Left renal cortex interstitium (tissue), 4 donors: Measurements from ENCODE around the gene ZNF354C. TPM values are rescaled to one million over a fixed set of nuclear protein-coding genes. Genes with fewer than 3 reads are reported as not detected.
"Not testable (repeated sequence)": the region's sequence is repeated elsewhere in the genome, so short reads cannot be mapped to it uniquely, and the experiment has no call there.

Source experiments
- DNase-seq, 4 donors: peaks; one replicate each; pipeline ENCODE4 v3.0.0-alpha.2; 2013; ENCODE audit warnings: low read depth in 4 of 4, low spot score in 2 of 4, missing footprints in 1 of 4
- polyA plus RNA-seq, 4 donors: library from polyadenylated mRNA; unstranded; fragments of 120-200 nt; gene quantifications; one replicate each; pipeline ENCODE4 v1.2.1, GENCODE V29; 2013; ENCODE audit not compliant: insufficient read length in 4 of 4

Gene ZNF354C
- polyA plus RNA-seq, result 10 to 100 TPM; 15.8 to 17.4 (median 16.6) TPM

- DNase-seq, result peak; percentile 75 to 88 (median 82)
Measured at GRCh38 chr5:179060116-179061008, at the start of gene ZNF354C. TSS of gene ZNF354C (plus strand) at chr5:179060373. CDS start at chr5:179062069, 1,696 bp downstream.

GRCh38 chr5:179023528-179024189, 36.5 kb upstream of the ZNF354C start, which contains the start of gene ZNF879:
TSS of gene ZNF879 (plus strand) at chr5:179023804. CDS start at chr5:179025005, 1,201 bp downstream.
- peak; percentile 87 to 95 (median 91) for DNase-seq

GRCh38 chr5:179033004-179033580, 27.1 kb upstream of the ZNF354C start:
- no peak for DNase-seq

- no peak for DNase-seq
Measured at GRCh38 chr5:179044765-179045164, 15.4 kb upstream of the ZNF354C start.

- no peak for DNase-seq
Measured at GRCh38 chr5:179051784-179052183, 8.4 kb upstream of the ZNF354C start.

DNA sequence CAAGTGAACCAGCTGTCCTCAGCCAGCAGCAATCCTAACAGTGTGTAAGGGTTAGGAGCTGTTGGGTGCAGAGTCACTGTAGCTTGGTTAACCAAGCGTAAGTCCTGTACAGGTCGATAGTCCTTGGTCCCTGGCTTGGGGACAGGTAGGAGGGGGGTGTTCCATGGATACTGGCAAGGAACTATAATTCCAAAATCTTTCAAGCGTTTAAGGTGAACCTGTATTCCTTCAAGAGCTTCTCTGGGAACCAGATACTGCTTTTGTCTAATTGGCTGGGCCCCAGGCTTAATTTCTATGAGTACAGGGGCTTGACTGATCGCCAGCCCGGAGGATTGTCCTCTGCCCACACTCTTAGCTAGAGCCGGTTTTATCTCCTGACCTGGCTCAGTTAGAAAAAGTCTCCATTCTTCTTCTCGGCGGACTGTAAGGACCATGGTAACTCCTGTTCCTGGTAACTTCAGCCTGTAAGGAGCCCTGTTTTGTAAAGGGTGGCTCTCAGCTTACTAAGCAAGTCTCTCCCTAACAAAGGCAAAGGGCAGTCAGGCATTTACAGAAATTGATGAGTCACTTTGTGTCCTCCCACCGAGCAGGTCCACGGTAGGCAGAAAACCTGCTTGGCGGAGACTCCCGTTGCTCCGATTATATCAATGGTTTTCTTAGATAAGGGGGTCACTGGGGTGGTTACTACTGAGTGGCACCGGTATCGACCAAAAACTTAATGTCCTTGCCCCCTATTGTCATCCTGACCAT, 6.0 kb upstream of the ZNF354C start:
- DNase-seq, result no peak

DNA sequence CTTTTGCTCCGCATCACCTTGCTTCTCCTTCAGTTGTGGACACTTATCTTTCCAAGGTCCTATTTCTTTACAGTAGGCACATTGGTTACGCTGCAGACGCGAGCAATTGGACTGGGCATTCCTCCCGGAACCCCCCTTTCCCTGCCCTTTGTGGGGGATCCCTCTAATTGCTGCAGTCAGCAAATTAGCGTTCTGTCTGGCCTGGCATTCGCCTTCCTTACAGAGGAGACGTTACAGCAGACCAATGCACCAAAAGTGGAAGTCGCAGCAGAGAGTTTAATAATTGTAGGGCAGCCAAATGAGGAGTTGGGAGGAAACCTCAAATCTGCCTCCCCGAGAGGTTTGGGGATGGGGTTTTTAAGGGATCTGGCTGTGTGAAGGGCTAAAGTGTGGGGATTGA, 5.3 kb upstream of the ZNF354C start:
- no peak for DNase-seq

DNA sequence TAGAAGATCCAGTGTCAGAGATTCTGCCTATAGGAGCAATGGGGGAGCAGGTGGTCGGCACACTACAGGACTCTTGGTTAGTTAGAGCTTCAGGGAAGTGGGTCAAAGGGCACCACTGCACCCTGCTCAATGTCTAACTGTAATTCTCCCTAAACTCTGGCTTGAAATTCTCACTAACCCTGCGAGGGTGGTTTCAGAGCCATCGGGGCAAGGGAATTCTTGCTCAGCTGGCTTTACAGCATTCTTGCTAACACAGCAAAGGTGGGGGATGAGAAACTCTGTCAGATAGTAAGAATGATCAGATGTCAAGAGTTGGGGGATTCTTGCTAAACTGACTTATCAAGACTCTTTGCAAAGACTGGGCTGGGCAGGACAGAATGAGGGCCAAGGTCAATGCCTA, 4.7 kb upstream of the ZNF354C start:
- DNase-seq, result no peak

GRCh38 chr5:179055841-179056240, 4.3 kb upstream of the ZNF354C start:
- DNase-seq, result no peak

GRCh38 chr5:179061025-179061424, 852 bp downstream of the ZNF354C start:
- DNase-seq, result no peak

DNA sequence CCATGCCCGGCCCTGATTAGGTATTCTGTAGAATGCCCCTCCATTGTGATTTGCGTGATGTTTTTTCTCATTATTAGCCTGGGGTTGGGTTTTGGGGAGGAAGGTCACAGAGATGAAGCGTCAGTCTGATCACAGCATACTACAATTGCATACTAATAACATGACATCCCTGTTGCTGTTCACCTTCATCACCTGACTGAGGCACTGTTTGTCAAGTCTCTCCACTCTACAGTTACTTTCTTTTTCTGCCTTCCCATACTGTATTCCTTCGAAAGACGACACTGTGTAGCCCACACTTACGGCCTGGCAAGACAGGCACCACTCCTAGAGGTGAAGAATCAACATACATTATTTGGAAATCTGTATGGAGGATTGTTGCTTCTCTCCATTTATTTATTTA, 5.5 kb downstream of the ZNF354C start:
- no peak for DNase-seq

DNA sequence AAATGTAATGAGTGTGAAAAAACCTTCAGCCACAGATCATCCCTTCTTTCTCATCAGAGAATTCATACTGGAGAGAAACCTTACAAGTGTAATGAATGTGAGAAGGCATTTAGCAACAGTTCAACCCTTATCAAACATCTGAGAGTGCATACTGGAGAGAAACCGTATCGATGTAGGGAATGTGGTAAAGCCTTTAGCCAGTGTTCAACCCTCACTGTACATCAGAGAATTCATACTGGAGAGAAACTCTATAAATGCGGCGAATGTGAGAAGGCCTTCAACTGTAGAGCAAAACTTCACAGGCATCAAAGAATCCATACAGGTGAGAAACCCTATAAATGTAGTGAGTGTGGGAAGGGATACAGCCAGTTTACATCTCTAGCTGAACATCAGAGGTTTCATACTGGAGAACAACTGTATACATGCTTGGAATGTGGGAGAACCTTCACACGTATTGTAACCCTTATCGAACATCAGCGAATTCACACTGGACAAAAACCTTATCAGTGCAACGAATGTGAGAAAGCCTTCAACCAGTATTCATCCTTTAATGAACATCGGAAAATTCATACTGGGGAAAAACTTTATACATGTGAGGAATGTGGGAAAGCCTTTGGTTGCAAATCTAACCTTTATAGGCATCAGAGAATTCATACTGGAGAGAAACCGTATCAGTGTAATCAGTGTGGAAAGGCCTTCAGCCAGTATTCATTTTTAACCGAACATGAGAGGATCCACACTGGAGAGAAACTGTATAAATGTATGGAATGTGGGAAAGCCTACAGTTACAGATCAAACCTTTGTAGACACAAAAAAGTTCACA, 19.2 kb downstream of the ZNF354C start:
- no peak for DNase-seq

GRCh38 chr5:179080724-179081123, 20.6 kb downstream of the ZNF354C start:
- no peak for DNase-seq

- no peak for DNase-seq
Measured at GRCh38 chr5:179089502-179089901, 29.3 kb downstream of the ZNF354C start.

DNA sequence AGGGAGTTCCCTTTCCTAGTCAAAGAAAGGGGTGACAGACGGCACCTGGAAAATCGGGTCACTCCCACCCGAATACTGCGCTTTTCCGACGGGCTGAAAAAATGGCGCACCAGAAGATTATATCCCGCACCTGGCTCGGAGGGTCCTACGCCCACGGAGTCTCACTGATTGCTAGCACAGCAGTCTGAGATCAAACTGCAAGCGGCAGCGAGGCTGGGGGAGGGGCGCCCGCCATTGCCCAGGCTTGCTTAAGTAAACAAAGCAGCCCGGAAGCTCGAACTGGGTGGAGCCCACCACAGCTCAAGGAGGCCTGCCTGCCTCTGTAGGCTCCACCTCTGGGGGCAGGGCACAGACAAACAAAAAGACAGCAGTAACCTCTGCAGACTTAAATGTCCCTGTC, 41.1 kb downstream of the ZNF354C start:
- not testable (repeated sequence) for DNase-seq

- DNase-seq, result no peak
Measured at GRCh38 chr5:179110528-179110927, 50.4 kb downstream of the ZNF354C start.

- no peak for DNase-seq
Measured at GRCh38 chr5:179111267-179112207, 51.4 kb downstream of the ZNF354C start.

DNA sequence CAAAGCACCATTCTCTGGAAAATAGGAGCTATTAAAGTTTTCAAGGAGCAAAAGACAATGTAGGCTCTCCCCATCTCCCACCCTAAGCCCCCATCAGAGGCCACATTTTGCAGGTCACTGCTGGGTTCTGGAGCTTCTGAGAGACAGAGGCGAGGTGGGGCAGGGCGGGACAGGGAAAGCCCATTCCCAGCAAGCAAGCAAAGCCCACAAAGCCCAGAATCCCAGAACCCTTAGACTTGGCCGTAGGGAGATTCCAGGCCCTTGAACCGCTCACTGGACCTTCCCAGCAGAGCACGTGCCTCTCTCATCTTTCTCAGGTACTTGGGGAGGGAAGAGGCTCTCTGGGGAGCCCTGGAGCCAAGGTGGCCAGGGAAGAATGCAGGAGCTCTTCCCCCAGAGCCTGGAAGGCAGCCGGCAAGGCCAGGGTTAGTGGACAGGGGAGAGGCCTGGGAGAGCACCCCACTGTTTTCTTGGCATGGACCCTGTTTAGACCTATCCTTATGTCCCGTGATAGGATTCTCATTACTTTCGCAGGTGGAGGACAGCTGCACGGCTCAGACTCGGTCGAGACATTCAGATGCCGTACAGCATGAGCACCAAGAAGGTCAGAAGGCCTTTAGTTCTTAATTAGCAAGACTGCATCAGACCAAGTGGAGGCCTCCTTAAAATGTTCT, 52.4 kb downstream of the ZNF354C start:
- no peak for DNase-seq
